ENCODE results near the gene SLC9A5.

The SLC9A5 gene

DNA sequence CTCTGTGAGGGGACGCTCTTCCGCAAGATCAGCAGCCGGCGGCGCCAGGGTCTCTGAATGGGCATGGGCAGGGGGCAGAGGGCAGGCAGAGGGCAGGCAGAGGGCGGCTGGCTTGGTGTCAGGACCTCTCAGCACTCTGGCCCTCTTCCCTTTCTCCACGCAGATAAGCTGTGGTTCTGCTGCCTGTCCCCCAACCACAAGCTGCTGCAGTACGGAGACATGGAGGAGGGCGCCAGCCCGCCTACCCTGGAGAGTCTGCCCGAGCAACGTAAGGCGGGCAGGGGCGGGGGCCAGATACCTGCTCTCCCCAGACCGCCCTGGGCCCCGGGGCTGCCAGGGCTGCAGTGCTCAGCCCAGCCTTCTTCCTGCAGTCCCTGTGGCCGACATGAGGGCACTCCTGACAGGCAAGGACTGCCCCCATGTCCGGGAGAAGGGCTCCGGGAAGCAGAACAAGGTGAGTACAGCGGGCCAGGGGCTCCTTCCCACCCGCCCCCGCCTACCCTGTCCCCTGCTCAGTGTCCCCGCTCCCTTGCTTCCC lies 45.8 kb upstream of the SLC9A5 start:
- TF ChIP-seq, protein P1, sequence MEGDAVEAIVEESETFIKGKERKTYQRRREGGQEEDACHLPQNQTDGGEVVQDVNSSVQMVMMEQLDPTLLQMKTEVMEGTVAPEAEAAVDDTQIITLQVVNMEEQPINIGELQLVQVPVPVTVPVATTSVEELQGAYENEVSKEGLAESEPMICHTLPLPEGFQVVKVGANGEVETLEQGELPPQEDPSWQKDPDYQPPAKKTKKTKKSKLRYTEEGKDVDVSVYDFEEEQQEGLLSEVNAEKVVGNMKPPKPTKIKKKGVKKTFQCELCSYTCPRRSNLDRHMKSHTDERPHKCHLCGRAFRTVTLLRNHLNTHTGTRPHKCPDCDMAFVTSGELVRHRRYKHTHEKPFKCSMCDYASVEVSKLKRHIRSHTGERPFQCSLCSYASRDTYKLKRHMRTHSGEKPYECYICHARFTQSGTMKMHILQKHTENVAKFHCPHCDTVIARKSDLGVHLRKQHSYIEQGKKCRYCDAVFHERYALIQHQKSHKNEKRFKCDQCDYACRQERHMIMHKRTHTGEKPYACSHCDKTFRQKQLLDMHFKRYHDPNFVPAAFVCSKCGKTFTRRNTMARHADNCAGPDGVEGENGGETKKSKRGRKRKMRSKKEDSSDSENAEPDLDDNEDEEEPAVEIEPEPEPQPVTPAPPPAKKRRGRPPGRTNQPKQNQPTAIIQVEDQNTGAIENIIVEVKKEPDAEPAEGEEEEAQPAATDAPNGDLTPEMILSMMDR (IDR thresholded peaks at IDR 0.05; ENCODE audit: low read length, missing control alignments) = no peak
- no peak overlapping the region for H3K4me3 ChIP-seq (replicated peaks; ENCODE audit: low read depth, low read length)
- DNase-seq (ENCODE audit: low read depth) = no peak

DNA sequence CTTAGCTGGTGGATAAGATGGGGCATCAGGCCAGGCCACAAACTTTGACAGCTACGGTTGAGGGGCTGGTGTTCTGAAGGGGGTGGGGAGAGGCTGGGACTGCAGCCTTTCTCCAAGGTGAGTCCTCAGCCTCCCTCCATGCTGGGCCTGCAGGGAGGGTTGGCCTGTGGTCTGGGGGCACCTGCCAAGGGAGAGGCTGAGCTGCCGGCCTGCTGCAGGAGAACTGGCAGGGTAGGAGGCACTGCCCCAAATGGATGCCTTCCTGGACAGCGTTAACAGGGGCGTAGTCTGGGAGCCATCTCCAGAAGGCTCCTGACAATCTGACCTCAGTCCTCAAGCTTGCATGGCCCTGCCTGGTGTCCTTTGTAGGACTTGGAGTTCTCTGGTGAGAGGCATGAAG lies 44.7 kb upstream of the SLC9A5 start:
- TF ChIP-seq, protein P1 (IDR thresholded peaks at IDR 0.05; ENCODE audit: low read length, missing control alignments) = no peak
- H3K4me3 ChIP-seq (replicated peaks; ENCODE audit: low read depth, low read length) = no peak overlapping the region
- DNase-seq (ENCODE audit: low read depth) = no peak

DNA sequence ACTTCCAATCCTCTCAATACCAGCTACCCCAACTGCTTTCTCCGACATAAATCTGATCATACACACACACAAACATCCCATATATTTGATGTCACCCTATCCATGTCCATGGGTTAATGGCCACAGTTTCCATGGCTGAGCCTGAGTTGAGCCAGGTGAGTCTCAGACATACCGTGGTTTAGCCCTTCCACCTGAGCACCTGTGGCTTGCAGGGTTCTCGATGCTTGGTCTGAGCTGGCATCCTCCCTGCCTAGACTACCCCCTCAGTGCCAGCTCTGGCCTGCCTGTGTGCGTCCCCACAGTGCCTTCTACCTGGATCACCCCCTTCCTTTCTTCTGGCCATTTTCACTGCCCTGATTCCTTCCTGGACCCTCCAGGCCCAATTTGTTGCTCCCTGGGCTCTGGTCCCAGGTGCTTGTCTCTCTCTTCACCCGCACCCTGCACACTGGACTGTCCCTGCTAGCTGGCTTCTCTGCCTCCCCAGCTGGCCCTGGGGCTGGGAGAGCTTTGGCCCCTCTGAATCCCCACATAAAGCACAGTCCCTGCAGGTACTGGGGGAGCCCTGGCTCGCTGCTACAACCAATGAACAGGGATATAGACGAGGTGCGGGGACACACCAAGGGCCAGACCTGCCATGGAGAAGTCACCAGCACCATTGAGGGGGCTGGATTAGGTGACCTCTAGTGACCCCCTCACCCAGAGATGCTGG lies 42.5 kb upstream of the SLC9A5 start:
- TF ChIP-seq, protein P1 (IDR thresholded peaks at IDR 0.05; ENCODE audit: low read length, missing control alignments) = no peak
- H3K4me3 ChIP-seq (replicated peaks; ENCODE audit: low read depth, low read length) = no peak overlapping the region
- DNase-seq (ENCODE audit: low read depth) = no peak

DNA sequence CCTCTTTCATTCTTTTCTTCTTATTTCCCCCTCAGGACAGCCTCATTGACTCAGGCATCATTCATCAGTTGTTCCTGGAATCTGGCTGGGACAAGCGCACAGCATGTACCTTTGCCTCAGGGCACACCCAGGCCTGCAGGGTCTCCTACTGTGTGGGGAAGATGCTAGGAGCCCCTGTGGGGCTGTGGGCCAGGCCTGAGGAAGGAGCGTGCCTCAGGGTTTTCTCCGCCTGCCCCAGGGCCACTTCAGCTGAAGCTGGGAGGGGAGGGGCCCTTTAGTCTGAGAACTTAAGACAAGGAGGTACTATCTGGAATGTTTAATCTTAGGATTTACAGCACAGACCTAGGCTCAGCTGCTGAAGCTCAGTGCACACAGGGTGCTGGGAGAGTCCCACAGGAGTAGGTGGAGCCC lies 41.9 kb upstream of the SLC9A5 start:
- no peak for DNase-seq (ENCODE audit: low read depth)
- TF ChIP-seq, protein P1 (IDR thresholded peaks at IDR 0.05; ENCODE audit: low read length, missing control alignments) = no peak
- H3K4me3 ChIP-seq (replicated peaks; ENCODE audit: low read depth, low read length) = no peak overlapping the region

DNA sequence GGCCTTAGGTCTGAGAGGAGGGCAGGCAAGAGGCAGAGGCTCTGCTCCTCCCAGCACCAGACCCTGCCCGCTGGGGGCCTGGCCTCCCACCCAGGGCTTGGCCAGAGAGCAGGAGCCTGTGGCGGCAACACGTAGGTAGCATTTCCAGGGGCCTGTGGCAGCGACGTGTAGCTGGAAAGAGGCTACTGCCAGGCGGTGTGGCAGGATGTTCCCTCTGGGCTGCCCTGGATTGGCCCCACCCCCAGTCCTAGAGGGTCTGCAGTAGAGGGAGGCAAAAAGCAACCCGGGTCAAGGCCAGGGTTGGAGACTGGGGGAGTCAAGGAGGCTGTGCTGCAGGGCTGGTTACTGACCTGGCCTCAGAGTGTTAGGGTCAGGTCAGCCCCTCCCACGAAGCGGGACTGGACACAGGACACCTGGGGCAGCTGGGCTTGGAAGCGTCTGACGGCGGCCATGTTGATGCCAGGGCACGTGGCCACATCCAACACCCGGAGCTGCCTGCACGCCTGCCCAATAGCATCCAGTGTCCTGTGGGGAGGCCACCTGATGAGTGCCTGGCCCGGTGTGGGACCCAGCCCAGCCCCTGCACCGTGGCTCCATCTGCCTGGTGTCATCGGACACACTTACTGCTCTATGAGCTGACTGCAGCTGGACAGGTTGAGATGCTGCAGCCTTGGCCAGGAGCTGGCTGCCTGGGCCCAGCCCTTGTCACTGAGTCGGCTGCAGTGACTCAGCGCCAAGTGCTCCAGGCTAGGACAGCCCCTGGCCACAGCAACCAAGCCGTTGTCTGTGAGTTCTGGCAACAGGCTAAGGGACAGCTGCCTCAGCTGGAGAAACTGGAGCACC lies 41.3 kb upstream of the SLC9A5 start:
- no peak for DNase-seq (ENCODE audit: low read depth)
- TF ChIP-seq, protein P1 (IDR thresholded peaks at IDR 0.05; ENCODE audit: low read length, missing control alignments) = no peak
- H3K4me3 ChIP-seq (replicated peaks; ENCODE audit: low read depth, low read length) = no peak overlapping the region

DNA sequence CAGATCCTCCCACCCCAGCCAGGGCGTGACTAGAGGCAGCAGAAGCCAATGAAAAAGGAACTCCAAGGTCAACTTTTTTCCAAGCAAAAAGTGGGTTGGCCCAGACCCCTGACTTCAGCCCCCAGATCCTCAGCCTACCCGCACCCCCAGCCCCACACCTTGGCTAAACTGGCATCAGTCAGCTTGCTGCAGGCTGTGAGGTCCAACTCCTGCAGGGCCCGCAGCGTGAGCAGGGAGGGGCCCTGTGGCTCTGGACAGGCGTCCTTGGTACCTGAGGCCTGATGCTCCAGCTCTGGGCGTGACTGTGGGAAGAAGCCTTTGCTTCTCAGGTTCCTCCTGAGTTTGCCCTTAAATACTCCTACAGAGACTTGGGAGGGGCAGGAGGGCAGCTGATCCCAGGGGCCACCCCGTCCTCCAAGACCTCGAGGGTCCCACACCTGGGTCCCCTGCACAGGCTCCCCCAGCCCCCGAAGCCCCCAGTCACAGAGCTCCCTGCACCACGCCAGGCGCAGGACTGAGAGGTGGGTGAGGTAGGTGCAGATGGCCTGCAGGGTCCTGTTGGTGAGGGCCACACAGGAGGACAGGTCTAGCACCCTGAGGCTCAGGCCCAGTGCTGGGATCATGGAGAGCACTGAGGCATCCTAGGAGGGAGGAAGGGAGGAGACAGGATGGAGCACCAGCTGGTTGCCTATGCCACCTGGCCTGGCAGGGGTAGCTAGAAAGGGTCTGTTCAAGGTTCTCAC lies 40.5 kb upstream of the SLC9A5 start:
- no peak overlapping the region for H3K4me3 ChIP-seq (replicated peaks; ENCODE audit: low read depth, low read length)
- TF ChIP-seq, protein P1 (IDR thresholded peaks at IDR 0.05; ENCODE audit: low read length, missing control alignments) = no peak
- no peak for DNase-seq (ENCODE audit: low read depth)
